ENCODE measurements around the gene PLD1.
"Not testable (repeated sequence)": the region's sequence is repeated elsewhere in the genome, so short reads cannot be mapped to it uniquely, and the experiment has no call there.

The PLD1 gene

GRCh38 chr3:171817074-171817800 is 7.0 kb upstream of the PLD1 start:
- DNase-seq (ENCODE audit: low read depth in 1 of 2, low spot score in 1 of 2): no peak

DNA sequence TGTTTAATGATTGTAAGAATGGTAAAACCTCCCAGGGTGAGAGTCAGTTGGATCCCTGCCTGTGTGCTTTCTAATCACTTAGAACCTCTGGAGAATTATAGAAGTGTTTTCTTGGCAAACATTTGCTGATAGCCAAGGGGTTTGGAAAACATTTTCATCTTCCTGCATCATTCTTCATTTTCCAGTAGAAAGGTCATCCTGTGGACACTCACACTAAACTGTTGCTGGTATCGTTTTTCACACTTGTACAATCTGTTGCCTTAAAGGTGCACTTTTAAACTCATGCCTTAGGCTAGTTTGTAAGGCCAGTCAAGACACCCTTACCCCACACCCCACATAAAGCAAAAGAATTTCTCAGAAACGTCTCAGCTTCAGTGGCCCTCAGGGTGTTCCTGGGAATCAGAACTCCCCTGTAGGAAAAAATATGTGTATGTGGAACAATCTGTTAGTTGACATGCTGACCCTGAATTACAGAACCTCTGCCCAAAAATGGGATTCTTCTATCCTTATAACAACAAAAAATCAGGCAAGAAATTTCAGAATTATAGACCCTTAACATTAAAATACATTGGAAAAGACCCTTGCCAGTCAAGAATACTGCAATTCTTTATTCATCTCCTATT is 5.8 kb upstream of the PLD1 start:
- DNase-seq (ENCODE audit: low read depth in 1 of 2, low spot score in 1 of 2): no peak

DNA sequence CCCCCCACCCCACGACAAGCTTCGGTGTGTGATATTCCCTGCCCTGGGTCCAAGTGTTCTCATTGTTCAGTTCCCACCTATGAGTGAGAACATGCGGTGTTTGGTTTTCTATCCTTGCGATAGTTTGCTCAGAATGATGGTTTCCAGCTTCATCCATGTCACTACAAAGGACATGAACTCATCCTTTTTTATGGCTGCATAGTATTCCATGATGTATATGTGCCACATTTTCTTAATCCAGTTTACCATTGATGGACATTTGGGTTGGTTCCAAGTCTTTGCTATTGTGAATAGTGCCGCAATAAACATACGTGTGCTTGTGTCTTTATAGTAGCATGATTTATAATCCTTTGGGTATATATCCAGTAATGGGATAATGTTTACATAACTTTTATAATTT is 4.4 kb upstream of the PLD1 start:
- DNase-seq (ENCODE audit: low read depth in 1 of 2, low spot score in 1 of 2): not testable (repeated sequence)

- DNase-seq (ENCODE audit: low read depth in 1 of 2, low spot score in 1 of 2): no peak
Observed at GRCh38 chr3:171813897-171814460, 3.7 kb upstream of the PLD1 start.

- DNase-seq (ENCODE audit: low read depth in 1 of 2, low spot score in 1 of 2): no peak
Observed at GRCh38 chr3:171813278-171813896, 3.1 kb upstream of the PLD1 start.

GRCh38 chr3:171812811-171813210 is 2.5 kb upstream of the PLD1 start:
- no peak for DNase-seq (ENCODE audit: low read depth in 1 of 2, low spot score in 1 of 2)

DNA sequence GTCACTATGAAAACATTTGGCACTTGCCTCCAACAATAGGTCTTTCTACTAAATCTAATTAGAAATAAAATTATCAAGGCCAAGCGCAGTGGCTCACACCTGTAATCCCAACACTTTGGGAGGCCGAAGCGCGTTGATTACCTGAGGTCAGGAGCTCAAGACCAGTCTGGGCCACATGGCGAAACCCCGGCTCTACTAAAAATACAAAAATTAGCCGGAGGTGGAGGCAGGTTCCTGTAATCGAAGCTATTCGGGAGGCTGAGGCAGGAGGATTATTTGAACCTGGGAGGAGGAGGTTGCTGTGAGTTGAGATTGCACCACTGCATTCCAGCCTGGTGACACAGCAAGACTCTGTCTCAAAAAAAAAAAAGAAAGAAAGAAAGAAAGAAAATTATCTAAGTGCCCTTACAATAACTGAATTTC is 1.6 kb upstream of the PLD1 start:
- DNase-seq (ENCODE audit: low read depth in 1 of 2, low spot score in 1 of 2): no peak

GRCh38 chr3:171811295-171811912 is 1.1 kb upstream of the PLD1 start:
- no peak for DNase-seq (ENCODE audit: low read depth in 1 of 2, low spot score in 1 of 2)

- DNase-seq (ENCODE audit: low read depth in 1 of 2, low spot score in 1 of 2): no peak
Observed at GRCh38 chr3:171810629-171811294, 479 bp upstream of the PLD1 start.

GRCh38 chr3:171809611-171809860 is 747 bp downstream of the PLD1 start:
- no peak for DNase-seq (ENCODE audit: low read depth in 1 of 2, low spot score in 1 of 2)

GRCh38 chr3:171807806-171808205 is 2.5 kb downstream of the PLD1 start:
- DNase-seq (ENCODE audit: low read depth in 1 of 2, low spot score in 1 of 2): no peak

DNA sequence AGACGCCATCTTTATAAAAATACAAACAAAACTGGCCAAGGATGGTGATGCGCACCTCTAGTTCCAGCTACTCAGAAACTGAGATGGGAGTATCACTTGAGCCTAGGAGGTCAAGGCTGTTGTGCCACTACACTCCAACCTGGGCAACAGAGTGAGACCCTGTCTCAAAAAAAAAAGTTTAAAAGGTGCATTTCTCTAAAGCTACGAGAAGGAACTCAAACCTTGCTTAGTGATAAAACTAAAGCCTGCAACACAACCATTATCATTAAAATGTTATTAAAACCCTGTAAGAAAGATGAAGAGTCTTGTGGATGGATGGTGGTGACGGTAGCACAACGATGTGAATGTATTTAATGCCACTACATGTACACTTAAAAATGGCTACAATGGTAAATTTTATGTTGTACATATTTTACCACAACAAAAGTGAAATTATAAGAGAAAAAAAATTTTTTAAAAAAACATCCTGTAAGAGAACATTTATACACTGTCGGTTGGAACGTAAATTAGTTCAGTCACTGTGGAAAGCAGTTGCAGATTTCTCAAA is 3.1 kb downstream of the PLD1 start:
- no peak for DNase-seq (ENCODE audit: low read depth in 1 of 2, low spot score in 1 of 2)

- no peak for DNase-seq (ENCODE audit: low read depth in 1 of 2, low spot score in 1 of 2)
Observed at GRCh38 chr3:171806200-171807128, 3.8 kb downstream of the PLD1 start.

DNA sequence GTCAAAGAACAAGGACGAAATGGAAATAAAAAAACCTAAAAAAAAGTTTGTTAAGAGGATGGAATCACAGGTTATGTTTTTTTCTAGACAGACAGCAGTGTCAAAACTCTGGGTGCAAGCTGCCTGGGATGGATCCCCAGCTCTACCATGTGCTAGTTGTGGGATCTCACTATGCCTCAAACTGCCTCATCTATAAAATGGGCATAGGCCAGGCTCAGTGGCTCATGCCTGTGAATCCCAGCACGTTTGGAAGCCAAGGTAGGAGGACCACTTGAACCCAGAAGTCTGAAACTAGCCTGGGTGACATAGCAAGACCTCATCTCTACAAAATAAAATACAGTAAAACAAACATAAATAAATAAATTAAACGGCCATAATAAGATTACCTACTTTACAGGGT is 4.6 kb downstream of the PLD1 start:
- no peak for DNase-seq (ENCODE audit: low read depth in 1 of 2, low spot score in 1 of 2)

DNA sequence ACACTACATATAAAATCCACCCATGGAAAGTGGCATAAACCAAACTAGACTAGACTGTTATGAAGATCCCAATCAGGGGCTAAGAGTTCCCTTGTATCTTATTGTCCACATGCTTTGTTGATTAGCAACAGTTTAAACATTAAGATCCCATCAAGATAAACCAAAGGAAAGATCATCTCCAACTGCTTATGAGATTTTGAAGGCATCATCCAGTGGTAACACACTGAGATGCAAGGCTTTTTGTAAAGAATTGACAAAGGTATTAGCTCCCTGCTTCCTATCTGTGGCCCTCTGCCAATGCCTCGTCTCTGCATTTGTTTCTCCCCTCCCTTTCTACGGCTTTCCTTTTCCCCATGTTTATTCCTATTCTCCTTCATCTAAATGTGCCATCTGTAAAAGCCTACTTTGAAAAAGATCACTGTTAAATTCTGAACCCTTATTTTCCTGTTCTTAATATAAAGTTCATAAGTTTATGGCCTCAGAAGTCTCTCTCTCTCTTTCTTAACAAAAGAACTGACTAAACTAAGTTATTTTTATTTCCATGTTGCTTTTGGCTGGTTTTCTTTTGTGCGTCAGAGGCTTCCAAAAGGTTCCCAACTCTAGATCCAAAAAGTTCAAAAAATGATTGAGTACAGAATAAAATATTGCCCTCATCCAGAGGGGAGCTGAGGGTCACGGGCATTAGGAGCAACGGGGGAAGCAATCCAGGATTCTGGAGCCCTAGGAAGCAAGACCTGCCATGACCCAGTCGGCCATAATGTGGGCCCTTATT is 5.5 kb downstream of the PLD1 start:
- no peak for DNase-seq (ENCODE audit: low read depth in 1 of 2, low spot score in 1 of 2)

DNA sequence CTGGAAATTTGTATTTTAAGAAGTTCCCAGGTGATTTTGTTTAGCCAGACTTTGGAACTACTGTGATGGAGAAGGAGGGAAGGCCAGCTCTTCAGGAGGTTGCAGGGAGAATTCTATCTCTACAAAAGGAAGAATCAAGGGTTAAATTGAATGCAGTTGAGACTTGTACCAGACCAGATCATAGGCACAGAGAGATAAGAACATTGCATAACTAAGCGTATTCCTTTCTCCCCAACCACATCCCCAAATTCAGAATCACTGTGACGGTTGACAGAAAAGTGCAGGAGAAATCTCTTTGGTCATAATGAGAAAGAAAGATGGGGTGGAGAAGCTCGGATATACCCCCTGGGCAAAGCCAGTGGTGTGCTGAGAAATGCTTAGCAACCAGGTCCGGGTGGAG is 7.2 kb downstream of the PLD1 start:
- no peak for DNase-seq (ENCODE audit: low read depth in 1 of 2, low spot score in 1 of 2)

- no peak for DNase-seq (ENCODE audit: low read depth in 1 of 2, low spot score in 1 of 2)
Observed at GRCh38 chr3:171802590-171802956, 7.7 kb downstream of the PLD1 start.

- no peak for DNase-seq (ENCODE audit: low read depth in 1 of 2, low spot score in 1 of 2)
Observed at GRCh38 chr3:171801738-171802589, 8.3 kb downstream of the PLD1 start.

GRCh38 chr3:171799501-171799900 is 10.8 kb downstream of the PLD1 start:
- no peak for DNase-seq (ENCODE audit: low read depth in 1 of 2, low spot score in 1 of 2)

All from activated T-helper 1 cell treated with anti-CD3 and anti-CD28 coated beads, Interleukin-2, amount 50 U/mL, for 16 hours (primary cell).